Uterus (tissue), 4 donors: Measurements from ENCODE around the gene KIF2A. TPM values are rescaled to one million over a fixed set of nuclear protein-coding genes. Genes with fewer than 3 reads are reported as not detected.

Experiments
- DNase-seq, 2 donors: peaks; one replicate each; pipeline ENCODE4 v3.0.0-alpha.2; 2019 to 2020
- H3K27ac ChIP-seq, 2 donors: fragments of 200-600 bp; sonication (generic); 1 replicate in 1 of 2; 2 replicates in 1 of 2; pipeline ENCODE4 v1.5.1; 2016 to 2018
- H3K27me3 ChIP-seq, 2 donors: fragments of 200-600 bp; sonication (generic); one replicate each; pipeline ENCODE4 v1.5.1; 2018 to 2019; ENCODE audit warnings: control low read depth in 1 of 2
- H3K36me3 ChIP-seq, 2 donors: fragments of 200-600 bp; sonication (generic); one replicate each; pipeline ENCODE4 v1.5.1; 2019; ENCODE audit warnings: control low read depth in 1 of 2
- H3K4me1 ChIP-seq, 2 donors: fragments of 200-600 bp; sonication (generic); one replicate each; pipeline ENCODE4 v1.5.1; 2018 to 2019; ENCODE audit warnings: control low read depth in 1 of 2
- H3K4me3 ChIP-seq, 2 donors: fragments of 200-600 bp; sonication (generic); 1 replicate in 1 of 2; 2 replicates in 1 of 2; pipeline ENCODE4 v1.5.1; 2018 to 2019; ENCODE audit warnings: mild to moderate bottlenecking in 1 of 2
- H3K9me3 ChIP-seq, 2 donors: fragments of 200-600 bp; sonication (generic); one replicate each; pipeline ENCODE4 v1.5.1; 2019; ENCODE audit warnings: control low read depth in 1 of 2
- CTCF ChIP-seq, 4 experiments: fragments of 200-600 bp in 2 of 4; fragments of 450-650 bp in 2 of 4; sonication (generic) in 2 of 4; IDR thresholded peaks; one replicate each; pipeline ENCODE4 v1.5.1; 2016 to 2019; ENCODE audit warnings: antibody characterized with exemption in 4 of 4, mild to moderate bottlenecking in 2 of 4, moderate library complexity in 1 of 4
- POLR2A ChIP-seq, 2 donors: fragments of 450-650 bp; IDR thresholded peaks; one replicate each; pipeline ENCODE4 v1.6.1; 2016; ENCODE audit warnings: antibody characterized with exemption in 2 of 2, mild to moderate bottlenecking in 1 of 2, moderate library complexity in 1 of 2
- intact Hi-C: fragments of 100-400 bp; cut with DNase I; formaldehyde crosslinking; loops from one replicate; pipeline ENCODE4 v1.15.1; 2023; ENCODE audit warnings: low total_unique reads
- total RNA-seq, 4 donors: library from RNA; depleted of rRNA in 3 of 4; stranded (reverse); fragments of >200 nt in 3 of 4; gene quantifications; one replicate each; pipeline versions ENCODE4 v1.1.0 to v1.2.4, GENCODE V29; 2014 to 2023
- donor health status: DM: yes; HTN: yes; CAD: no.

KIF2A gene
- total RNA-seq, 4 donors from 2014 or later: 32.8 to 116 (median 39.4) TPM

GRCh38 chr5:62308439-62308838 lies 2.4 kb downstream of the KIF2A start:
- Histone ChIP-seq H3K4me3 (no peak overlapping the region), H3K9me3 (no peaks in the 10 kb centered on the region), H3K27ac (no peak overlapping the region), H3K27me3 (no peaks in the 10 kb centered on the region), H3K4me1 (no peaks in the 10 kb centered on the region), H3K36me3 (no peaks in the 10 kb centered on the region)
- DNase-seq: no peak
- intact Hi-C loops: no loop called here
- no peak for TF ChIP-seq CTCF (IDR thresholded peaks at IDR 0.05)
- no peak for TF ChIP-seq POLR2A (IDR thresholded peaks at IDR 0.05)

GRCh38 chr5:62309107-62309506 lies 3.1 kb downstream of the KIF2A start:
- DNase-seq: no peak
- H3K27ac ChIP-seq: no peak overlapping the region
- H3K9me3 ChIP-seq: no peaks in the 10 kb centered on the region
- H3K4me3 ChIP-seq: no peak overlapping the region
- H3K27me3 ChIP-seq: no peaks in the 10 kb centered on the region
- H3K4me1 ChIP-seq: no peaks in the 10 kb centered on the region
- intact Hi-C loops: no loop called here
- no peak for TF ChIP-seq POLR2A (IDR thresholded peaks at IDR 0.05)
- no peak for TF ChIP-seq CTCF (IDR thresholded peaks at IDR 0.05)
- no peaks in the 10 kb centered on the region for H3K36me3 ChIP-seq

GRCh38 chr5:62310426-62311143 lies 4.6 kb downstream of the KIF2A start:
- TF ChIP-seq CTCF (IDR thresholded peaks at IDR 0.05): no peak
- Histone ChIP-seq H3K4me1 (no peaks in the 10 kb centered on the region), H3K36me3 (no peaks in the 10 kb centered on the region), H3K4me3 (no peak overlapping the region), H3K27me3 (no peaks in the 10 kb centered on the region), H3K9me3 (no peaks in the 10 kb centered on the region), H3K27ac (no peak overlapping the region)
- intact Hi-C loops: no loop called here
- DNase-seq: no peak

GRCh38 chr5:62312036-62312435 lies 6.0 kb downstream of the KIF2A start:
- no peak overlapping the region for H3K27ac ChIP-seq

More at GRCh38 chr5:62312036-62312435, 6.0 kb downstream of the KIF2A start:
- Histone ChIP-seq H3K4me3 (no peak overlapping the region), H3K27me3 (no peaks in the 10 kb centered on the region), H3K36me3 (no peaks in the 10 kb centered on the region), H3K4me1 (no peaks in the 10 kb centered on the region), H3K9me3 (no peaks in the 10 kb centered on the region)
- DNase-seq: no peak
- TF ChIP-seq POLR2A (IDR thresholded peaks at IDR 0.05) (no peak), CTCF (IDR thresholded peaks at IDR 0.05) (no peak)
- intact Hi-C loops: no loop called here
